ENCODE data around the gene WDR70.

GRCh38 chr5:37570597-37570996 lies 191.5 kb downstream of the WDR70 start:
- TF ChIP-seq USF2 (CRISPR knock-in tag; IDR thresholded peaks at IDR 0.05) (no peak), CREB1 (CRISPR knock-in tag; IDR thresholded peaks at IDR 0.05) (no peak), SP1 (CRISPR knock-in tag; conservative IDR thresholded peaks at IDR 0.05) (no peak)

Data from WTC11 (cell line).